ENCODE results near the gene NOTCH3. TPM values are rescaled to one million over a fixed set of nuclear protein-coding genes. Genes with fewer than 3 reads are reported as not detected.

NOTCH3 gene
- total RNA-seq, 2 donors from 2014 or later, result 164 to 165 TPM

DNA sequence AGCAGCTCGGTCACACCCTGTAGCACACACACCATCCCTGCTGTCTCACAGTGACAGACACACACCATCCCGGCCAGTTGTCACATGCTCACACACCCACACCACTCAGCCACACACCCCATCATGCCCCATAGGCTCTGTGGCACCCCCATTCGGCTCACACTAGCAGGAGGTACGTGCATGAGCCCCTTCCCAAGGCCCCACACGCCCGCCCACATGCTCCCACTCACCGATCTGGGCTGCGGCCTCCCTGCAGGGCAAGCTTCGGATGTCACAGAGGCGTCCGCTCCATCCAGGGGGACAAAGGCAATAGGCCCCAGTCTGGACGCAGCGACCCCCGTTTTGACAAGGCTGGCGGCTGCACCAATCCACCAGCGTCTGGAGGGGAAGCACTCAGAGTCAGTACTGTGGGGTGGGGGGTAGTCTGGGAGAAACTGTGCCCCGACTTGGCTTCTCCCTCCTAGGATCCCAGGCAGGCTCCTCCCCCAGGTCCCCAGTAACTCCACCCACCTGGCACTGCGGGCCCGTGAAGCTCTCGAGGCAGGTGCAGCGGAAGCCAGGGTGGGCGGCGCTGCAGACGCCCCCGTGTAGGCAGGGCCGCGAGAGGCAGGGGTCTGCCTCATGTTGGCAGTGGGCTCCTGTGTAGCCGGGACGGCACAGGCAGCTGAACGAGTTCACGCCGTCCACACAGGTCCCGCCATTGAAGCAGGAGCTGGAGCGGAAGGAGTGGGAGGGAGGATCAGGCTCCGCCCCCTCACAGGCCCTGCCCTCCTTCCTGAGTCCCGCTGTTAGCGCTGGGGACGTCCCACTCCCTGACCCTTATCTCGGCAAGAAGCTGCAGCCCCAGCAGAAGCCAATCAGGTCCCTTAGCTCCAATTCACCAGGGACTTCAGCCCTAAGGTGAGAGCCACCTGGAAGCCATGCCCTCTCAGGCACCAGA lies 20.1 kb downstream of the NOTCH3 start:
- intact Hi-C loops (cut with DNase I), result loop anchor here in 1 of 2 donors (5.0 to 10.0 kb wide), 3 partner anchors 54 to 184 kb away; partner anchors contain the start of gene EPHX3
- DNase-seq (ENCODE audit: low spot score), result no peak

DNA sequence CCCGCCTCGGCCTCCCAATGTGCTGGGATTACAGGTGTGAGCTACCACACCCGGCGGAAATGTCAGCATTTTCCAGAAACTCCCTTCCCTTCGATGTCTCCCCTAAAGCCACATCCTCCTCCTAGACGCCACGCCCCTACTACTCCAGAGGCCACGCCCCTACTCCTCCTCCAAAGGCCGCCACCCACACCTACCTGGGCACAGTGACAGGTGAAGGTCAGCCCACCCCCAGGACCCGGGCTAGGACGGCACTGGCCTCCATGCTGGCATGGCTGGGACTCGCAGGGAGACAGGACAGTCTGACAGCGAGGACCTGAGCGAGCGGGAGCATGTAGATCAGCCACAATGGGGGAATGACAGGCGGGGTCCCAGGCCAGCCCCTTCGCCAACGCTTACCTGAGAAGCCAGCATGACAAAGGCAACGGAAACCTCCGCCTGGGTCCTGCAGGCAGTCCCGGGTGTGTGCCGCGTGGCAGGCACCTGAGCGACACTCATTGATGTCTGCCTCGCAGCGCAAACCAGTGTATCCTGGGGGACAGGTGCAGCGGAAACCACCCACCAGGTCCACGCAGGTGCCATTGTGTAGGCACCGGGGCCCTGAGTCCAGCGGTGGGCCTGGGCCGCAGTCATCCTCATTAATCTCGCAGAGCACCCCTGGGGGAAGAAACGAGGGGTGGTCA lies 22.0 kb downstream of the NOTCH3 start:
- intact Hi-C loops (cut with DNase I), result loop anchor here (5.0 to 10.0 kb wide), 3 partner anchors 196 to 379 kb away; partner anchors contain the start of gene AKAP8 (in 1 of the 2)
- DNase-seq (ENCODE audit: low spot score), result no peak

DNA sequence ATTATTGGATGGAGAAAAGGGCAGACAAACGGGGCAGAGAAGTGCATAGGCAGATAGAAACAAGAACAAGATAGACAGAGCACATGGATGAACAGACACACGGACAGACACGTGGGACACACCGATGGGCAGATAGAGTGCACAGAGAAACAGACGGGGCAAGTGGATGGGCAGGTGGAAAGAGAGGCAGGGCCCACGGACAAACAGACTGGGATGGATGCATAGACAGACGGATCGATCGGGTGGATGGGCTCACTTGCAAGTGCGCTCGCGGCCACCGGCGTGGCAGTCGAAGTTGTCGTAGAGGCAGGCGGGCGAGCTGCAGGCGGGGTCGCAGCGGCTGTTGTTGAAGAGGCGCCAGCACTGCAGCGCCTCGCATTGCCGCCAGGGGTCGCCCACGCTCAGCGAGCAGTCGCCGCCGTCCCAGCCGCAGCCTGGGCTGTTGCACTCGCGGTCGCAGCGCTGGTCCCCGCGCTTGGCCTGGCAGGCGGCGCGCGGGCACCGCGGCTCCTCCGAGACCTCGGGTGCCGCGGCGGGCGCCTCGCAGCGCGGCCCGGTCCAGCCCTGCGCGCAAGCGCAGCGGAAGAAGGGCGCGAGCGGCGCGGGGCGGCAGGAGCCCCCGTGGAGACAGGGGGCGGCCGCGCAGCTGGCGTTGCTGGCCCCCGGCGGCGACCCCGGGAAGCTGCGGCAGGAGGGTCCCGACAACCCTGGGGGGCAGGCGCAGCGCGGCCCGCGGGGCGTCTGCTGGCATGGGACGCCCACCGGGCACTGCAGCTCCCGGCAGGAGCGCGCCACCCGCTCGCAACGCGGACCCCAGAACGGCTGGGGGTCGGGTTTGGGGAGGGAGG lies 23.3 kb downstream of the NOTCH3 start:
- peak; percentile 94 for DNase-seq (ENCODE audit: low spot score)

DNA sequence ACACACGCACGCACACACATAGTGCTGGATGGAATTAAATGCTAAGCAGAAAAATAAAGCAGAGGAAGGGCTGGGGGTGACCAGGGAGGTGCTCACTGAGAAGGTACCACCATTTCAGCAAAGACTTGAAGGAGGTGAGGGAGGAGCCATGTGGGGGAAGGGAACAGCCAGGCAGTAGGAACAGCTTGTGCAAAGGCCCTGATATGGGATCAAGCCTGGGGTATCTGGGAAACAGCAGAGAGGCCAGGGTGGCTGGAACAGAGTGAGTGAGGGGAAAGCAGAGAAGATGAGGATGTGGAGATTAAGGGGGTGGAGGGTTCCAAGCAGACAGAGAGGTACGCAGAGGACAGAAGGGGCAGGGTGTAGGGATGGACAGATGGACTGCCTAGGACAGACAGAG lies 25.2 kb downstream of the NOTCH3 start:
- intact Hi-C loops (cut with DNase I), result loop anchor here (5.0 to 10.0 kb wide), 3 partner anchors 199 to 382 kb away; partner anchors contain the start of gene AKAP8 (in 1 of the 2)
- no peak for DNase-seq (ENCODE audit: low spot score)

More for the DNA sequence above, 23.3 kb downstream of the NOTCH3 start:
- intact Hi-C loops (cut with DNase I), result loop anchor here (5.0 to 10.0 kb wide), 3 partner anchors 197 to 380 kb away; partner anchors contain the start of gene AKAP8 (in 1 of the 2)

DNA sequence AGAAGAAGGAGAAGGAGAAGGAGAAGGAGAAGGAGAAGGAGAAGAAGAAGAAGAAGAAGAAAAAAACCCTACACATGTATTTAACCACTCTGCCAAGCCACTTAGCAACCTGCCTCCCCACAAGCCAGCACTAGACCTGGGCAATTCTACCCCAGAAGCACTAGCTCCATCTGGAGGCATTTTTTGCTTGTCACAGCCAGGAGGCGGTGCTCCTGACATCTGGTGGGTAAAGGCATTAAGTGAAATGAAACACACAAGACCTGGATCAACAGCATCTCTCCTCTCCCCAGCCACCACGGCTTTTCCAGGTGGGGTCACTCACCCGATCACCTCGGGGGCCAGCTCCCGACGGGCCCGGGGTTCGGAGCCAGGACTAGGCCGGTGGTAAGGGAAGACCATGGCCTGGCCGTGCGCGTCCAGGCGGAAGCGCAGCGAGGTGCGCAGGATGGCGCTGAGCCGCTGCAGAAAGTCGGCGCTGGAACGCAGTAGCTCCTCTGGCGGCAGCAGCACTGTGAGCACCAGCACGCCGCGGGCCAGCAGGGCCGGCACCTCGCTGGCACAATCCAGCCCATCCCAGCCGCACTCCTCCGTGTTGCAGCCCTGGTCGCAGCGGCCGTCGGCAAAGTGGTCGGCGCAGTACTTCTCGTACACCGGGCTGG lies 26.9 kb downstream of the NOTCH3 start:
- intact Hi-C loops (cut with DNase I), result loop anchor here (10.0 kb wide), 2 partner anchors 201 to 381 kb away; partner anchors contain the start of gene AKAP8 (in 1 of the 2)
- DNase-seq (ENCODE audit: low spot score), result no peak

DNA sequence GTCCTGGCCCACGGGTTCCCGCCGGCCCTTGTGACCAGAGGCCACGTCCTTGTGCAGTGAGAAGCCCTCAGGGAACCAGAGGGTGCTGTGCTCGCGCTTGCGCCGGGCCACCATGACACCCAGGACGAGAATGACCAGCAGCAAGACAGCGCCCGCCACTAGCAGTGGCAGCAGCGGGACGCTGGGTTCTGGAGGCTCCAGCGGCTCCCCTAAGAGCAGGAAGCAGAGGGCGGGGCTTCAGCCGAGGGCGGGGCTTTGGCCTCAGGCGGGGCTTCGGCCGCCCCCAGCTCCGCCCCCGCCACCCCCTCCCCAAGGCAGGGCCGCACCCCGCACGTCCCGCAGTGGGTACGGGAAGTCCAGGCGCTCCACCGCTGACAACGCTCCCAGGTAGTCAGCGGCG lies 30.4 kb downstream of the NOTCH3 start:
- intact Hi-C loops (cut with DNase I), result loop anchor here (10.0 kb wide), 2 partner anchors 204 to 384 kb away; partner anchors contain the start of gene AKAP8 (in 1 of the 2)
- no peak for DNase-seq (ENCODE audit: low spot score)

DNA sequence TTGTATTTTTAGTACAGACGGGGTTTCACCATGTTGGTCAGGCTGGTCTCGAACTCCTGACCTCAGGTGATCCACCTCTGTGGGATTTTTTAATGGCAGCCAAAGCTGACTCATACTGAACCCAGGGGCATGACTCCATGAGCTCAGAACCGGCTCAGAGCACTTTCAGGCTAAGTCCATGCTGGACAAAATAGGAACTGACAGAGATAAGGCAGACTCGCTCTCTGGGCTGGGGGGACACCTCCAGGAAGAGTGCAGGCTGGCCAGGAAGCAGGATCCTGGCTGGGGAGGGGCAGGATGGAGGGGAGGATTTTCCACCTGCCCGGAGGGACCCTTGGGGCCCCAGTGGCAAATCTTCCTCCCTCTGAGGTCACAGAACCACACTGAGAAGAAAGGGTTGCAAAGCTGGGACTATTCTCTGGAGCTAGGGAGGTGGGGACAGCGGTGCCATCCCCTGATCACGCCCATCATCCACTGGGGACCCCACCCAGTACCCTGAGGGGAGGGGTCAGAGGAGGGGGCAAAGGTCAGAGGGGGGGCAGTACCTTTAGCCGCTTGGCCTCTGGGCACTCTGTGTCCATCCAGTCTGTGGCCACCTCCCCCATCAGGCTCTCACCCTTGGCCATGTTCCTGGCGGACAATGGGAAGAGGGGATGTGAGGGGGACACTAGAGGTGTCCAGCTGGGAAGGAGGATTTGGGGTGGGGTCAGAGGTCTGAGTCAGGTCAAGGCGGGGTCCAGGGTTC lies 31.1 kb downstream of the NOTCH3 start:
- intact Hi-C loops (cut with DNase I), result loop anchor here (10.0 kb wide), 2 partner anchors 205 to 385 kb away; partner anchors contain the start of gene AKAP8 (in 1 of the 2)

DNA sequence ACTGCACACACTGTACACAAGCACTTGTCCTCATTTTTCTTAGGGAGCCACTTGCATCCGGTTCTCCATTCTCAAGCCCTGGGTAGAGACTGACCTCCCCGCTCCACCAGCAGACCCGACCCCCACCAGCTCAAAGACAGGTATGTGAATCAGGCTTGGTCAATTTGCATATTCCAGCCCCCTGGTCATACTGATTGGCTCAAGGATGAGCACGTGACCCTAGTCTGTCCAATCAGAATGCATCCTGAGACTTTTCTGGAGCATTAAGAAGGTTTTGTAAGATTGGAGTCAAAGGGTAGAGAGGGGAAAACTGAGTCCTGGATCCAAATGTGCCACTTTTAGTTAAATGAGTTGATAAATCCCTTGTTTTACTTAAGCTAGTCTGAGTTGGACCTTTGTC lies 34.1 kb downstream of the NOTCH3 start:
- intact Hi-C loops (cut with DNase I), result no loop called here
- no peak for DNase-seq (ENCODE audit: low spot score)

More for the DNA sequence above, 31.1 kb downstream of the NOTCH3 start:
- DNase-seq (ENCODE audit: low spot score), result no peak

DNA sequence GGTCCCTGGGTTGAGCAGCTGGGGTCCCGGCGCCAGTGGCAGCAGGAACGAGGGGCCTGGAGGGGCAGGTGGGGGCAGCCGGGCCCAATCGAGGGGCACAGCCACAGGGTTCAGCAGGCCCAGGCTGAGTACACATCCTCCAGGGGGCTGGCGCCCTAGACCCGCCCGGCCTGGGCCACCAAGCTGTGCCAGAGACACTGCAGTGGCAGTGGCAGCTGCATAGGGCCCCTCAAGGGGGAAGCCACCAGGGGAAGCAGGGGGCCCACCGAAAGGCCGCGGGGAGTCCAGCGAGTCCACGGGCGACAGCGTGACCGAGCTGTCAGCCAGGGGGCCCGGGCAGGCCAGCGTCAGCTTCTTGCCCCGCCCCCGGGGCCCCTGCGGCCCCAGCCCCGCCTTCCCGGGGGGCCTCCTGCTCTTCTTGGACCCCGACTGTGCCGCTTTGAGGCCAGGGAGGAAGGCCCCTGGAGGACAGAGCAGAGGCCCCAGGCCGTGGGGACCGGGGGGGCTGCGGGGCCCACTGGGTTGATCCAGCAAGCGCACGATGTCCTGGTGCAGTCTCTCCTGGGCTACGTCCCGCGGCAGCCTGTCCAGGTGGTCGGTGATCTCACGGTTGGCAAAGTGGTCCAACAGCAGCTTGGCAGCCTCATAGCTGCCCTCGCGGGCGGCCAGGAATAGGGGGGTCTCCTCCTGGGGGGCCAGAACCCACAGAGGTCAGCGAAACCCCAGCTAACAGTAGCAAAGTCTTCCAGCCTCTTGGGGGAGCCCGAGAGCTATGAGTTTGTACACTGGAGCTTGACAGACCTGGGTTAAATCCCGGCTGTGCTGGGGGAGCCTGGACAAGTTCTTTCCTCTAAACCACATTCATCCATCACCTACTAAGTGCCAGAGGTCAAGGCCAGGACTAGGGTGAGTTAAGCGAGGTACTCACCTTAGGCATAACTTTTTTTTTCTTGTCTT lies 39.5 kb downstream of the NOTCH3 start:
- intact Hi-C loops (cut with DNase I), result loop anchor here in 1 of 2 donors (5.0 kb wide), 1 partner anchor 1674 kb away; no protein-coding TSS in a partner anchor
- DNase-seq (ENCODE audit: low spot score), result no peak

DNA sequence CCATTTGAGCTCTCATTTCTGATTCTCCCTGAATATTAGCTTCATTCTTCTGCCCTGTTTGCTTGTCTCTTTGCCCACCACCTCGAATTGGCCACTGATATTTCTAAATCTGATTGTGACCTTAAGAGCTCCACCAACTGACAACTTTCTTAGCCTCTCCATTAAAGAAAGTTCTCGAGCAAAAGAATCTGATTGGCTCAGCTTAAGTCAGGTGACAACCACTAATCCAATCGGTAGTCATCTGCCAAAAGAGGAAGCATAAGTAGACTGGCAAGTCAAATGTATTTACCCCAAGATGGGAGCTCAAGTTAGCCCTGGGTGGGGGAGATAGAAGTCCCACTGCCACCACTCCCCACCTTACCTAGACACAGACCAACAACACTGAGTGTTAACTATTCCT lies 41.5 kb downstream of the NOTCH3 start:
- intact Hi-C loops (cut with DNase I), result loop anchor here in 1 of 2 donors (10.0 kb wide), 1 partner anchor 64 kb away; no protein-coding TSS in a partner anchor
- DNase-seq (ENCODE audit: low spot score), result no peak

DNA sequence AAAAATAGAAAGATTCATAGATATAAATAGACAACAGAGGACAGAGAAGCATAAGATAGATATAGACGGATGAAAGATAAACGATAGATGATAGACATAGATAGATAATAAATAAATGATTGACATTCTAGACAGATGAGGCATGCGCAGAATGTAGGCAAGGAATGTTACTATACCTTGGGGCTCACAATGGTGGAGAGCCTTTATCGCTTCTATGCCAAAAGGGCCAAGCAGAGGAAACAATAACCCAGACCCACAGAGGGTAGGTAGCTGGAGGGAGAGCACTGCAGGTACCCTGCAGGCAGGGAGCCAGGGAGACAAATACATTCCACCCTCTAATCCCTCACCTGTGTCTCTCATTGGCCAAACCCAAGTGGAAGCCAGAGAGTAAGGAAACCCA lies 44.4 kb downstream of the NOTCH3 start:
- no peak for DNase-seq (ENCODE audit: low spot score)
- intact Hi-C loops (cut with DNase I), result loop anchor here in 1 of 2 donors (10.0 kb wide), 1 partner anchor 62 kb away; no protein-coding TSS in a partner anchor

DNA sequence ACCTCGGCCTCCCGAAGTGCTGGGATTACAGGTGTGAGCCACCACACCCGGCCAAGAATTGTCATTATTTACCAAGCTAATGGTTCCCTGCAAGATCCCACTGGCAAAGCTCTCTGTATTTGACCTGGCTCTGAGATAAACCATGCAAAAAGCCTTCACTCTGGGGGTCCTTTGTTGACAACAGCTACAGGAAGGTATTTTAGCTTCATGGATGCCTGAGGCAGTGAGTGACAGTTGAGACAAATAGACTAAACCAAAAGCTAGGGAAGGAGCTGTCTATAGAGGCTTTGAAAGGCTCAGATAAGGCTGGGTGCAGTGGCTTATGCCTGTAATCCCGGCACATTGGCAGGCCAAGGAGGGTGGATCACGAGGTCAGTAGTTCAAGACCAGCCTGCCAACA lies 45.5 kb downstream of the NOTCH3 start:
- intact Hi-C loops (cut with DNase I), result loop anchor here in 1 of 2 donors (10.0 kb wide), 1 partner anchor 60 kb away; no protein-coding TSS in a partner anchor

DNA sequence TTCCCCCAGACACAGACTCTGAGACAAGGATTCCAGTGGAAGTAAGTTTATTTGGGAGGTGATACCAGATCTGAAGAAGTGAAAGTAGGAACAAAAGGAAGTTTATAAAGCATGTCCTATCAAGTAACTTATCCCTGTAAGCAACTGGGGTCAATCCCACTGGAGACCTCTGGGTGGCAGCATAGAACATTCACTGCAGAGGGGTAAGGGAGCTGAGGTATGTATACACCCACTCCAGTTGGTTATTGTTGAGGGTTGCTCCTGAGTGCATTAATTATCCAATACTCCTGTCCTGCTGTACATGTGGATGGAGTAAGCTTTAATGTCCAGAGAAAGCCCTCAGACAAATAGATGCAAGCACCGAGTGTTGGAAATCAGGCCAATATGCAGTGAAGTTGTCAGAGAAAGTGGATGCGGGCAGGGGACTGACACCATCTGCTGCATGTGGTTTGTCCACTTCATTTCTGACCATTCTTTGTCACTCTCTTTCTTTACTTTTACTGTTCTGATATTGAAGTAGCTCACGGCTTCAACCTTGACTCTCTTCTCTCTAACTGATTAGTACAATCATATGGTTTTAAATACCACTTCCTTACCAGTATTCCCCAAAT lies 46.7 kb downstream of the NOTCH3 start:
- intact Hi-C loops (cut with DNase I), result loop anchor here in 1 of 2 donors (10.0 kb wide), 1 partner anchor 59 kb away; no protein-coding TSS in a partner anchor
- DNase-seq (ENCODE audit: low spot score), result no peak

More for the DNA sequence above, 45.5 kb downstream of the NOTCH3 start:
- no peak for DNase-seq (ENCODE audit: low spot score)

DNA sequence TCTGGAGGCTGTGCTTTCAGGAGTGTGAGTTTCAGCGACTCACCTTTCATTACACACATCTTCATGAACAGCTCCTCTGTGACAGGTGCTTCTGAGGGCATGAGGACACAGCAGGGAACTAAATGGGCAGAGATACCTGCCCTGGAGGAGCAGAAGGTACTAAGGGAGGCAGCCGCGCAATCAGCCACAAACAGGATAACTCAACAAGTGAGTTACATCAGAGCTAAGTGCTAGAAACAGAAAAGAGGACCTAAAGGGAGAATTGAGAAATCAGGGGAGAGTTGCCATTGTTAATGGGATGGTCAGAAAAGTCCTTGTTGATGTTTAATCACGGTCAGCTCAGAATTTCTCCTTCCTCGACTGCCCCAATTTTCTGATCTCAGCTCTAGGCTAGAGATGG lies 51.1 kb downstream of the NOTCH3 start:
- DNase-seq (ENCODE audit: low spot score), result no peak
- intact Hi-C loops (cut with DNase I), result loop anchor here (1.0 to 10.0 kb wide), 2 partner anchors 55 to 57 kb away; no protein-coding TSS in a partner anchor

DNA sequence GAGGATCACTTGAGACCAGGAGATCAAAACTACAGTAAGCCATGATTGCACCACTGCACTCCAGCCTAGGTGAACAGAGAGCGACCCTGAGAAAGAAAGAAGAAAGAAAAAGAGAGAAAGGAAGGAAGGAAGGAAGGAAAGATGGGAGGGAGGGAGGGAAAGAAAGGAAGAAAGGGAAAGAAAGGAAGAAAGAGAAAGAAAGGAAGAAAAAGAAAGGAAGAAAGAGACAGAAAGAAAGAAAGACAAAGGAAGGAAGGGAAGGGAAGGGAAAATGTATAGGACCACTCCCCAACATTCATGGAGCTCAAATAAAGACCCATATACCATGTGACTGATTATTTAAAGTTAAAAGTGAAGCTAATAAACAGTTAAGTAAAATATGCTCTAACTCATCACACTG lies 53.7 kb downstream of the NOTCH3 start:
- intact Hi-C loops (cut with DNase I), result no loop called here
- no peak for DNase-seq (ENCODE audit: low spot score)
